Keratinocyte (primary cell): ENCODE data around the gene ADGRG1. TPM values are rescaled to one million over a fixed set of nuclear protein-coding genes. Genes with fewer than 3 reads are reported as not detected.

Experiments
- DNase-seq: peaks from one replicate; pipeline ENCODE4 v3.0.0-alpha.2; 2011; ENCODE audit warnings: low read depth, missing footprints, low spot score
- FAIRE-seq: peaks from 2 replicates; lab custom pipeline; 2011; peaks lifted over from hg19 to GRCh38; lab: Jason Lieb, UNC
- H2AFZ ChIP-seq: 2 replicates; pipeline ENCODE4 v1.6.0; 2012; ENCODE audit warnings: low read length, control low read depth, inconsistent platforms; ENCODE audit not compliant: control insufficient read depth
- H3K27ac ChIP-seq: 2 replicates; pipeline ENCODE4 v1.5.1; 2011; ENCODE audit warnings: low read length; ENCODE audit not compliant: control insufficient read depth, insufficient read depth
- H3K27me3 ChIP-seq: 3 replicates; pipeline ENCODE4 v1.6.0; 2011; ENCODE audit warnings: low read length; ENCODE audit not compliant: control insufficient read depth, insufficient read depth; ENCODE audit errors: extremely low read depth
- H3K36me3 ChIP-seq, 2 experiments: 2 replicates in 1 of 2; 3 replicates in 1 of 2; pipeline ENCODE4 v1.5.1; 2011; ENCODE audit warnings: low read length in 2 of 2, mild to moderate bottlenecking in 1 of 2; ENCODE audit not compliant: control insufficient read depth in 2 of 2, insufficient read depth in 2 of 2; ENCODE audit errors: extremely low read depth in 1 of 2
- H3K4me1 ChIP-seq: 3 replicates; pipeline ENCODE4 v1.5.1; 2011; ENCODE audit warnings: low read length; ENCODE audit not compliant: control insufficient read depth, insufficient read depth; ENCODE audit errors: extremely low read depth
- H3K4me2 ChIP-seq: 3 replicates; pipeline ENCODE4 v1.6.0; 2011; ENCODE audit warnings: low read depth, low read length; ENCODE audit not compliant: control insufficient read depth, insufficient read depth; ENCODE audit errors: extremely low read depth
- H3K4me3 ChIP-seq, 3 experiments: fragments of 200-600 bp in 1 of 3; sonication (generic) in 1 of 3; 2 replicates in 2 of 3; 3 replicates in 1 of 3; pipeline ENCODE4 v1.5.1; 2011 to 2016; ENCODE audit warnings: low read length in 3 of 3, mild to moderate bottlenecking in 3 of 3, control low read depth in 2 of 3, inconsistent platforms in 1 of 3, low read depth in 1 of 3, mixed read lengths in 1 of 3, mixed run types in 1 of 3, moderate library complexity in 1 of 3; ENCODE audit not compliant: control insufficient read depth in 2 of 3, insufficient read depth in 2 of 3; ENCODE audit errors: extremely low read depth in 1 of 3
- H3K79me2 ChIP-seq: 2 replicates; pipeline ENCODE4 v1.6.0; 2012; ENCODE audit warnings: low read length; ENCODE audit not compliant: control insufficient read depth, insufficient read depth
- H3K9ac ChIP-seq: 3 replicates; pipeline ENCODE4 v1.6.0; 2011; ENCODE audit warnings: low read length; ENCODE audit not compliant: control insufficient read depth, insufficient read depth; ENCODE audit errors: extremely low read depth
- H3K9me1 ChIP-seq: 3 replicates; pipeline ENCODE4 v1.6.0; 2011; ENCODE audit warnings: low read length; ENCODE audit not compliant: control insufficient read depth, insufficient read depth; ENCODE audit errors: extremely low read depth
- H3K9me3 ChIP-seq: 2 replicates; pipeline ENCODE4 v1.5.1; 2012; ENCODE audit warnings: low read depth, low read length; ENCODE audit not compliant: control insufficient read depth
- H4K20me1 ChIP-seq: 3 replicates; pipeline ENCODE4 v1.6.0; 2011; ENCODE audit warnings: low read length; ENCODE audit not compliant: control insufficient read depth, insufficient read depth; ENCODE audit errors: extremely low read depth
- CTCF ChIP-seq, 3 experiments: IDR thresholded peaks in 1 of 3; conservative IDR thresholded peaks in 1 of 3; optimal IDR thresholded peaks in 1 of 3; 2 replicates in 2 of 3; 3 replicates in 1 of 3; pipeline versions ENCODE3 to v1.5.1; 2011; ENCODE audit warnings: low read length in 3 of 3, mild to moderate bottlenecking in 3 of 3, moderate library complexity in 2 of 3, control low read depth in 1 of 3, inconsistent platforms in 1 of 3; ENCODE audit not compliant: insufficient read depth in 2 of 3; ENCODE audit errors: extremely low read depth in 1 of 3
- EZH2 ChIP-seq: IDR thresholded peaks from one replicate; pipeline ENCODE4 v1.6.1; 2012; ENCODE audit warnings: inconsistent platforms, mild to moderate bottlenecking, low read length, moderate library complexity
- dilution Hi-C: fragments of 300-500 bp; cut with MboI; formaldehyde crosslinking; loops from one replicate; pipeline ENCODE4 v1.7.0; 2020; ENCODE audit warnings: low sequenced_read_pairs; ENCODE audit not compliant: extremely low pct_ligation_motif_present
- polyA plus RNA-seq, 5 experiments: library from polyadenylated mRNA; depleted of rRNA in 3 of 5; stranded (reverse) in 3 of 5; stranded (forward) in 1 of 5; unstranded in 1 of 5; fragments of >200 nt; gene quantifications; 1 replicate in 1 of 5; 2 replicates in 3 of 5; 3 replicates in 1 of 5; pipeline versions ENCODE4 v1.2.1 to v1.2.3, GENCODE V29; 2011 to 2012; ENCODE audit warnings: missing spikeins in 2 of 5, low read depth in 1 of 5, low replicate concordance in 1 of 5

The ADGRG1 gene
- polyA plus RNA-seq, 1 donor (not counting 4 experiments of a cell fraction or from before 2014, with no cell fraction given), result 28.4 TPM

- H2AFZ ChIP-seq, result no peak overlapping the region
- no peaks in the 10 kb centered on the region for H3K4me1 ChIP-seq
- dilution Hi-C loops, result no loop called here
- H3K4me2 ChIP-seq, result no peak overlapping the region
- H3K27me3 ChIP-seq, result no peaks in the 10 kb centered on the region
- no peaks in the 10 kb centered on the region for H3K9me1 ChIP-seq
- H3K9ac ChIP-seq, result no peak overlapping the region
- DNase-seq, result no peak
- no peaks in the 10 kb centered on the region for H3K79me2 ChIP-seq
- H3K27ac ChIP-seq, result no peak overlapping the region
- no peak for FAIRE-seq
- H3K36me3 ChIP-seq, result no peaks in the 10 kb centered on the region
- no peak overlapping the region for H3K4me3 ChIP-seq
- TF ChIP-seq EZH2, result no peak
- TF ChIP-seq CTCF (optimal IDR thresholded peaks at IDR 0.05 in 1 of 3, IDR thresholded peaks at IDR 0.05 in 1 of 3, conservative IDR thresholded peaks at IDR 0.05 in 1 of 3; ENCODE audit: extremely low read depth in 1 of 3, insufficient read depth in 2 of 3, low read length in 3 of 3), result no peak
- H3K9me3 ChIP-seq, result no peaks in the 10 kb centered on the region
- no peaks in the 10 kb centered on the region for H4K20me1 ChIP-seq
Measured at GRCh38 chr16:57682809-57683635, 54.6 kb downstream of the ADGRG1 start.

GRCh38 chr16:57683636-57684545 lies 55.5 kb downstream of the ADGRG1 start:
- H3K4me1 ChIP-seq, result no peaks in the 10 kb centered on the region
- H3K9ac ChIP-seq, result no peak overlapping the region
- H3K79me2 ChIP-seq, result no peaks in the 10 kb centered on the region
- DNase-seq (no peak), FAIRE-seq (no peak)
- no peaks in the 10 kb centered on the region for H4K20me1 ChIP-seq
- H2AFZ ChIP-seq, result no peak overlapping the region
- H3K9me3 ChIP-seq, result no peaks in the 10 kb centered on the region
- TF ChIP-seq EZH2, result no peak
- TF ChIP-seq CTCF (optimal IDR thresholded peaks at IDR 0.05 in 1 of 3, IDR thresholded peaks at IDR 0.05 in 1 of 3, conservative IDR thresholded peaks at IDR 0.05 in 1 of 3; ENCODE audit: extremely low read depth in 1 of 3, insufficient read depth in 2 of 3, low read length in 3 of 3), result no peak
- H3K4me2 ChIP-seq, result no peak overlapping the region
- no peaks in the 10 kb centered on the region for H3K9me1 ChIP-seq
- no peak overlapping the region for H3K27ac ChIP-seq
- H3K36me3 ChIP-seq, result no peaks in the 10 kb centered on the region
- H3K4me3 ChIP-seq, result no peak overlapping the region
- no peaks in the 10 kb centered on the region for H3K27me3 ChIP-seq
- dilution Hi-C loops, result no loop called here
